Activated CD4-positive, alpha-beta T cell treated with anti-CD3 and anti-CD28 coated beads, Interleukin-10, Interleukin-2, amounts not matched to agents 100 ng/mL and 50 ng/mL, durations not matched to agents 16 hours and 8 hours (primary cell): ENCODE data around the gene SLC6A6.

Experiments
- DNase-seq: peaks from one replicate; pipeline ENCODE4 v3.0.0-alpha.2; 2020

The SLC6A6 gene

GRCh38 chr3:14454639-14455310 lies 52.4 kb downstream of the SLC6A6 start:
- no peak for DNase-seq

- DNase-seq = no peak
Measured at GRCh38 chr3:14455571-14456317, 53.3 kb downstream of the SLC6A6 start.

GRCh38 chr3:14456794-14457193 lies 54.4 kb downstream of the SLC6A6 start:
- DNase-seq = no peak

GRCh38 chr3:14457481-14457880 lies 55.1 kb downstream of the SLC6A6 start:
- no peak for DNase-seq

GRCh38 chr3:14457999-14458398 lies 55.6 kb downstream of the SLC6A6 start:
- no peak for DNase-seq

DNA sequence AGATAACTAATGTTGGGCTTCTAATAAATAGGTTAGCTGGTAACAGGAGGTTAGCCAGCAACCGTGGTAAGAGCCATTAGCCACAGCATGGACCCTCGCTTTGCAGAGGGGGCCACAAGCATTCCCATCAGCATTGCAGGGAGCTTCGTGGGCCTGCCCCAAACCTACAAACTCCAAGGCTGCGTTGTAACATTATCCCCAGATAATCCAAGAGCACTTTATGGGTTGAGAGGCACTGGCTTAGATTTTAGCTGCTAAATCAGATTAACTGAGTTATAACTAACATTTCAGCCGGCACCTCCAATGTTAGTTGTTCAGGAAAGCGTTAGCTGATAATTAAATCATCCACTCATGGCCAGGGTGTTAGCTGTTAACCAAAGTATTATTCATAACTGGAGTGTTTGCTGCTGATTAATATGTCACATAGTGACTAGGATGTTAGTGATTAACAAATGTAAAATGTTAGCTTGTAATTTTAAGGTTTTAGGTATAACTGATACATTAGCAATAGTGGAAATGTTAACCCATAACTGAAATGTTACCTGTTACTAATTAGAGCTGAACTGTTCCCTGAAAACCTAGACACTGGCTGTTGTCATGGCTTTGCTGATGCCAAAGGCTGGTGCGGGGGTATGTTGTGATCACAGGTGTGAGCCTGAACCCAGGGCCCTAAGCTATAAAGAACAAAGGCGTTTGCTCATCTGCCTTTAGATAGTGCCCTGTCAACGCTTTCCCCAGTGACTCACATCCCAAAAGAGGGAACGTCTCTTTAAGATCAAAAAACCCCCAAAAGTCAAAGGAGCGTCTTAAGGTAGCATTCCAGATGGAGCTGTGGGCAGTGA lies 56.2 kb downstream of the SLC6A6 start:
- peak; percentile 43 for DNase-seq

DNA sequence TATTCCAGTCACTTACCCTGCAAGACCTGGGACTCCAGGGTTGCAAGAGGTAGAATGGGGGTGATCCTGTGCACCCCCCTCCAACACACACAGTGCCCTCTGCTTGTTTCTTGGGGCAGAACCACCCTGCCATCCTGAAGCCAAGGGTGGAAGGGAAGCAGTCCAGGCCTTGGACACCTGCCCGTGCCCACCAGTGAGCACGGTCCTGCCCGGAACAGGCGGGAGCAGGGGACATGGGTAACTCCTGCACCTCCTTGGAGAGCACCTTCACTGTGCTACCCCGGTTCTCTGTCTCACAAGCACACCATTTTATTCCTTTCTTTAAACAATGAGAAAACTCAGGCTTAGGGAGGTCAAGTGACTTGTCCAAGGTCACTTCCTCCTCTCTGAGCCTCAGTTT lies 57.0 kb downstream of the SLC6A6 start:
- DNase-seq = no peak

DNA sequence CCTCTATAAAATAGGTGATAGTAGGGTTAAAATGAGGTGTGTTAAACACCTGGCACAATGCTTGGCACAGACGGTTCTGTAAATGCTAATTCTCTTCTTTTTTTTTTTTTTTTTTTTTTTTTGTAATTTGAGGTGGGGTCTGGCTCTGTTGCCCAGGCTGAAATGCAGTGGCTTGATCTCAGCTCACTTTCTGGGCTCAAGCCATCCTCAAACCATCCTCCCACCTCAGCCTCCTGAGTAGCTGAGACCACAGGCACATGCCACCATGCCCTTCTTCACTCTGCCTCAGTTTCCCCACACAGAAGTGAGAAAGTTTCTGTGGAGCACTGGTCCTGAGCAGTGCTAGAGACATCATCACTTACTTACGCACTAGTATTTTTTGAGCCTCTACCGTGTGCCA lies 57.4 kb downstream of the SLC6A6 start:
- no peak for DNase-seq

GRCh38 chr3:14460342-14461005 lies 58.1 kb downstream of the SLC6A6 start:
- DNase-seq = no peak

DNA sequence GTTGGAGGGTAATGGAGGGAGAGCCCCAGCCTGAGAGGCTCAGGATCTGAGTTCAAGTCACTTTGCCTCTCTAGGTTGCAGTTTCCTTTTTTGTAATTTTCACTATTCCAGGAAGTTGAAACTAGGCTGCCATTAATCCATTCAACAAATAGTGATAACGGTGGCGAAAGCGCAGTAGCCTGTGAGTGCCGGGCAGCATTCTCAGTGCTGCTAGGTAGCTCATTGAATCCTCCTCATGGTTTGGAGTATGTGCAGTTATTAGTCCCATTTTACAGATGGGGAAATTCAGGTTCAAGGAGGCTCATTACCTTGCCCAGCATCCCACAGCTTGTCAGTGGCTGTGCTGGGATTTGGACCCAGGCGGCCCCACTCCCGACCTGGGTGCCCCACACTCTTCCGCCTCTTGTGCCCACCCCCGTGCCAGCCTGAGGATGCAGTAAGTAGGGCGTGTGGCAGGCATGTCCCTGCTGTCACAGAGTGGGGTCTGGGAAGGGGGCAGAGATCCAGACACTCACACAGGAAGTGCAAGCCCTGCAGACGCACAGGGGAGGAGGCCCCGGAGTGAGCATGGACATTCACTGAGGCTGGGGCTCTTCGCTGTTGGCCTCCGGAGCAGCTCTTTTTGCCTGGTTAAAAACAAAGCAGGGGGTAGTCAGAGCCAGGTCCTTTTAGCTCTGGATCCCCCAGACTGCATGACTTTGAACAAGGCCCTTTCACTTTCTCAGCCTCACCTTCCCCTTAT lies 58.8 kb downstream of the SLC6A6 start:
- no peak for DNase-seq

GRCh38 chr3:14461748-14462324 lies 59.4 kb downstream of the SLC6A6 start:
- DNase-seq = peak; percentile 20

DNA sequence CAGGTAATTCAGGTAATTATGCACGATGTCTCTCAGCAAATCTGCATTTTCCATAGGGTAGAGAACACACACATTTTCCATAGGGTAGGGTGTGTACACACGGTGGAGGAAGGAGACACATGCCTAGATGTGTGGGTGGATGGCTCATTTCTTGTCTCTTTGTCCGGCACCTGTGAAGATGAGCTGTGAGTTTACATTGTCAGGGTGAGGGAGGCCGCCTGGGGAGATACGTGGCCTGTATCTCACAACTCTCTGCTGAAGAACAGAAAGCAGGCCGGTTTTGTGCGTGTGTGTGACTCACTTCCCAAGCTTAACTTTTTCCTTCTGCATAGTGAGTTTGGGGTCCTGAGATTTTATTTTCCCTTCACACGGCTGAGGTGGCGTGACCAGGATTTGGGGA lies 60.3 kb downstream of the SLC6A6 start:
- DNase-seq = peak; percentile 27

DNA sequence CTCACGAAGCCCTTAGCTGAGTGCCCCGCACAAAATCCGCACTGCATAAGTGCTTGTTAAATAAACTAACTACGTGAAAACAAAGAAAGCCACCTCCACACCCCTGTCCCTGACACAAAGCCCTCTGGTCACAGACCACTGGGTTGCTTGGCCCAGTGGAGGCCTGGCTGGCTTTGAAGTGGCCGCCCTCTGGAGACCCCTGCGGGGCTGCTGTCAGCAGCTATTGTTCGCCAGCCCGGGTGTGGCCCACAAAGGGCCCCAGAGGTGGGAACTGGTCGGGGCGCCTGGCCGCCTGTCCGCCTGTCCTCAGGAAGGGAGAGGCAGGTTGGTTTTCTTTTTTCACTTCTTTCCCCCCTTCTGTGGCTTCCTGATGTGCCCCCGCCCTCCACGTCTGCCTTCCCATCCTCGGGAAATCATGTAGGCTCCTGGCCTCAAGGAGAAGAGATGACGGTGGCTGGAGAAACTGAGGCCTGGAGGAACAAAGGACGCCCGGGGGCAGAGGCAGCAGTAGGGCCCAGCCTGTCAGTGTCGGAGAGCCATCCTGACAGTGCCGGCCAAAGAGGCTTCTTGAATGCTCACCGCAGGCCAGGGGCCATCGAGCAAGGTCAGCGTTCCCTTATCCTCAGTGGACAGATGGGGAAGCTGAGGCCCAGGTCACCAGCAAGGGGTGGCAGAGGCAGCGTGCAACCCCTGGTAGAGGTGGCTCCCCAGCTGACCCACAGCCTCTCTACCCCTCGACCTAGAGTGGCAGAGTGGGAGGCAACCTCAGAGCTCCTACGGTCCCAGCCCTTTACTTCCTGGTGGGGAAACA lies 61.1 kb downstream of the SLC6A6 start:
- DNase-seq = no peak

DNA sequence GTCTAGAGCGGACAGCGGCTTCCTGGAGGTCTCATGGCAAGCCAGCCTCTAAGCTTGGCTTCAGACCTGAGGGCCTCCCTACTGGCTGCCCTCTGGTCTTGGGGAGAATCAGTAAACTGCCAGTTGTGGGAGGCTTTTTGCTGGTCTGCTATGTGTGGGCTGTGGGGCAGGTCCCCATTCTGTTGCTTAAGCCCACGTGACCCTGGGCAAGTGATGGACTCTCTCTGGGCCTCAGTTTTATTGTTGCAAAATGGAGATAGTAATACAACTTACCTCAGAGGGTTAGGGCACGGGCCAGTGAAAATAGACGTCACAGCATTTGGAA lies 61.7 kb downstream of the SLC6A6 start:
- DNase-seq = no peak

- DNase-seq = no peak
Measured at GRCh38 chr3:14464521-14464920, 62.1 kb downstream of the SLC6A6 start.

DNA sequence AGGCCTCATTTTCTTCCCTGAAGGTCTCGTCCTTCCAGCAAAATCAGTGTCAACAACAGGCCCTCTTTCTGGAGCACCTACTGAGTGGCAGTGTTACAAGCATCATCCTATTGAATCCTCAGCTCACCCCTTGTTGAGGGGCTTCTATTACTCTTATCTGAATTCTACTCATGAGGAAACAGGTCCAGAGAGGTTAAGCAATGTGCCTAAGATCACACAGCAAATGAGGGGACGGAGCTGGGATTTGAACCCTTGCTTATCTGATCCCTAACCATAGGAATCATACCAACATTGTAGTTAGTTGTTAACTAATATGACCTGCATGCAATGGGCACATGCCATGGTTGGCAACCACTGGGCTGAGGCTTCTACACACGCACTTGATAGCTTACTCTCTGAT lies 63.0 kb downstream of the SLC6A6 start:
- no peak for DNase-seq

GRCh38 chr3:14466179-14466903 lies 63.9 kb downstream of the SLC6A6 start:
- DNase-seq = no peak

DNA sequence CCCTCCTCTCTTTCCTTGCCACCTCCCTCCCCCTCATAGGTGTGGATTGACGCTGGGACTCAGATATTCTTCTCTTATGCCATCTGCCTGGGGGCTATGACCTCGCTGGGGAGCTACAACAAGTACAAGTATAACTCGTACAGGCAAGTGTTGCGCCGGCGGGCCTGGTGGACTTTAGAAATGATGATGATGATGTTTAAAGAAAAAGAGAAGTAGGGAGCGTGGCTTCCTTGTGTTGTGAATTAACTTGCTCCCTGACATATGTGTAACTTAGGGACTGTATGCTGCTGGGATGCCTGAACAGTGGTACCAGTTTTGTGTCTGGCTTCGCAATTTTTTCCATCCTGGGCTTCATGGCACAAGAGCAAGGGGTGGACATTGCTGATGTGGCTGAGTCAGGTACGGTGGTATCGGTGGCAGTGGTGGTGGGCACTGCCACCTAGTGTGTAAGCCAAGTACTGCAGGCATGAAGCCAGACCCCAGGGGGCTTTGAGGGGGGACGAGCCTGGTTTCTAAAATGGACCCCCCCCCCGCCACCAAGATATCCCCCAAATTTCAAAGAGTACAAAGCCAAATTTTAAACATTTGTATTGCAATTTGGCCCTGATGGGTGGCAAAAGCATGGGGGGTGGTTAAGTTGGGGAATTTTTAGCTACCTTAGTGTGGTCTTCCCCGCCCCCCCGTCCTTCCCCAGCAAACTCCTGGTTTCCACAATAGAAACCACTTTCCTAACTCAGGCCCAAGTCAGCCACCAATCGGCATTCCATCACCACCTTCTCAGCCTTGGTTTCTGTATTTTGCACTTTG lies 65.6 kb downstream of the SLC6A6 start:
- DNase-seq = peak; percentile 45

DNA sequence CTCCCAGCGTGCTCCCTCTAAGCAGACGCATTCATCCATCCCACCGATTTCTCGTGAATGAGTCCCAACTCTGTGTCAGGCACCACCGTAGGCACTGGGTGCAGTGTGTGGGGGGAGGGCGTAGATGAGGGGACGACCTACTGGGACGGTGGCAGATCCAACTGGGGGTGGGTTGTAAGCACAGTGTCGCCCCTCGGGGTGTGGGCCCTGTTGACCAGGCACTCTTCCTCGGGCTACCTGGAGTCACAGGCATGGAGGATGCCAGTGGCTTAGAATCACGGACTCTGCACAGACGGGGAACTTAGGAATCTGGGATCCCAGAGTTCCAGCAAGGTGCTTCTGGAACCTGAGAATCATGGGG lies 66.2 kb downstream of the SLC6A6 start:
- no peak for DNase-seq

DNA sequence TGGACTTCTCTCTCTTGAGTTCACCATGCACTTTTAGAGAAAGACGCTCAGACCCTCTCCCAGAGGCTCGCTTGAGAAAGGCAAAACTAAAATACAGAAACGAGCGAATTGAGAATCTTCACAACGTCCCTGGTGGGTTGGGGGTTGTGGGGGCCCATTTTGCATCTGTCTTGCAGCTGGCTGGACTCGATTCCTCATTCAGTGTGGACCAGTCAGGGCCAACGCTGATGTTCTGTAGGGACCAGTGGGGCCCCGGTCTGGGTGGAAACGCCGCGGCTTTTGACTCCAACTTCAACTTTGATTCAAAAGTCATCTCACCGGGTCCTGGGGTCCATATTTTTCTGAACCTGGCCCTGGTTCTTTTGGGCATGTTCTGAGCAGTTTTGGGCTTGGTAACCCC lies 68.1 kb downstream of the SLC6A6 start:
- no peak for DNase-seq
